Activated T-cell treated with anti-CD3 and anti-CD28 coated beads, Interleukin-2, amount 50 U/mL, for 48 hours (primary cell): ENCODE measurements around the gene RPS15.
"Not testable (repeated sequence)": the region's sequence is repeated elsewhere in the genome, so short reads cannot be mapped to it uniquely, and the experiment has no call there.

Source experiments
- DNase-seq, 2 experiments: peaks; one replicate each; pipeline ENCODE4 v3.0.0-alpha.2; 2020

Gene RPS15

GRCh38 chr19:1402411-1403070 lies 35.7 kb upstream of the RPS15 start:
- no peak for DNase-seq

- DNase-seq = peak; percentile 99 to 100
These were observed 31.2 kb upstream of the RPS15 start for GRCh38 chr19:1406774-1407527.

- DNase-seq = peak; percentile 50 to 65
These were observed 30.5 kb upstream of the RPS15 start, which contains the start of gene DAZAP1 for GRCh38 chr19:1407528-1408299. Gene DAZAP1, plus strand, starts transcription at chr19:1407586. Its CDS starts 188 bp downstream, at chr19:1407774.

GRCh38 chr19:1408300-1409203 lies 29.6 kb upstream of the RPS15 start:
- DNase-seq = peak; percentile 68 to 71

- DNase-seq = no peak
These were observed 28.8 kb upstream of the RPS15 start for GRCh38 chr19:1409204-1410005.

- peak; percentile 63 to 70 for DNase-seq
These were observed 27.9 kb upstream of the RPS15 start for GRCh38 chr19:1410136-1410786.

- no peak for DNase-seq
These were observed 27.4 kb upstream of the RPS15 start for GRCh38 chr19:1410789-1411188.

- peak in 1 of 2 experiments; percentile 46 for DNase-seq
These were observed 26.7 kb upstream of the RPS15 start for GRCh38 chr19:1411255-1412191.

- DNase-seq = no peak
These were observed 25.8 kb upstream of the RPS15 start for GRCh38 chr19:1412323-1412923.

GRCh38 chr19:1412995-1413800 lies 25.0 kb upstream of the RPS15 start:
- DNase-seq = no peak

- no peak for DNase-seq
These were observed 22.0 kb upstream of the RPS15 start for GRCh38 chr19:1416014-1416841.

GRCh38 chr19:1417145-1417544 lies 21.1 kb upstream of the RPS15 start:
- DNase-seq = no peak

- no peak for DNase-seq
These were observed 20.3 kb upstream of the RPS15 start for GRCh38 chr19:1417681-1418495.

GRCh38 chr19:1418496-1418775 lies 19.8 kb upstream of the RPS15 start:
- no peak for DNase-seq

GRCh38 chr19:1418951-1419738 lies 19.1 kb upstream of the RPS15 start:
- DNase-seq = no peak

- DNase-seq = not testable (repeated sequence)
These were observed 18.1 kb upstream of the RPS15 start for GRCh38 chr19:1420085-1420484.
